IMR-90 (cell line): ENCODE results near the gene CD207. TPM values are rescaled to one million over a fixed set of nuclear protein-coding genes. Genes with fewer than 3 reads are reported as not detected.

Experiments used
- ATAC-seq: fragments of 200-7000 bp; cut with Tn5 transposase; 2 replicates; pipeline ENCODE4 v1.9.1; 2020; ENCODE audit warnings: low read depth, mild to moderate bottlenecking, moderate library complexity
- BruUV-seq: library from RNA; stranded (reverse); fragments of 400-500 nt; replicated peaks from 2 replicates; lab custom pipeline; 2021; lab: Mats Ljungman, UMichigan
- CTCF ChIA-PET: fragments of 300-600 bp; formaldehyde crosslinking; extraction: SDS; loops from one replicate; lab custom pipeline; 2021; ENCODE audit warnings: antibody characterized with exemption; lab: Yijun Ruan, JAX
- POLR2A ChIA-PET: fragments of 300-600 bp; sonication (Branson Sonifier 250); formaldehyde crosslinking; loops from one replicate; lab custom pipeline; 2022; ENCODE audit warnings: antibody characterized with exemption; ENCODE audit not compliant: unreplicated experiment; lab: Charles Lee
- DNase-seq: peaks from one replicate; pipeline ENCODE4 v3.0.0; 2013
- H2AFZ ChIP-seq: replicated peaks from 2 replicates; pipeline ENCODE3; 2013; ENCODE audit warnings: low read length, mild to moderate bottlenecking; ENCODE audit not compliant: poor library complexity
- H2AK5ac ChIP-seq: 2 replicates; pipeline ENCODE4 v1.6.1; 2013; ENCODE audit warnings: low read depth, low read length, inconsistent platforms
- H2AK9ac ChIP-seq: replicated peaks from 2 replicates; pipeline ENCODE3; 2013; ENCODE audit warnings: mild to moderate bottlenecking, low read depth, low read length, moderate library complexity; ENCODE audit not compliant: poor library complexity
- H2BK120ac ChIP-seq: 2 replicates; pipeline ENCODE4 v1.6.1; 2013; ENCODE audit warnings: low read depth, low read length, inconsistent platforms
- H2BK15ac ChIP-seq: 3 replicates; pipeline ENCODE4 v1.6.1; 2013; ENCODE audit warnings: low read depth, low read length, inconsistent platforms
- H2BK20ac ChIP-seq: 2 replicates; pipeline ENCODE4 v1.6.1; 2013; ENCODE audit warnings: low read depth, mild to moderate bottlenecking, inconsistent platforms, low read length, moderate library complexity
- H2BK5ac ChIP-seq: 2 replicates; pipeline ENCODE4 v1.6.1; 2013; ENCODE audit warnings: mild to moderate bottlenecking, low read depth, low read length, inconsistent platforms; ENCODE audit not compliant: poor library complexity, severe bottlenecking
- H3K14ac ChIP-seq: replicated peaks from 2 replicates; pipeline ENCODE4 v1.6.1; 2013; ENCODE audit warnings: low read depth, low read length, inconsistent platforms
- H3K18ac ChIP-seq: 2 replicates; pipeline ENCODE4 v1.6.1; 2013; ENCODE audit warnings: low read depth, low read length, control low read depth
- H3K23ac ChIP-seq: 2 replicates; pipeline ENCODE4 v1.6.1; 2013; ENCODE audit warnings: low read depth, low read length, inconsistent platforms
- H3K27ac ChIP-seq: 2 replicates; pipeline ENCODE4 v1.5.1; 2013; ENCODE audit warnings: mild to moderate bottlenecking, control low read depth, low read length; ENCODE audit not compliant: insufficient read depth
- H3K27me3 ChIP-seq: 2 replicates; pipeline ENCODE4 v1.6.1; 2013; ENCODE audit warnings: low read length; ENCODE audit not compliant: control insufficient read depth, insufficient read depth
- H3K36me3 ChIP-seq: 2 replicates; pipeline ENCODE4 v1.6.1; 2013; ENCODE audit warnings: low read length, mixed read lengths; ENCODE audit not compliant: control insufficient read depth, insufficient read depth
- H3K4ac ChIP-seq: 2 replicates; pipeline ENCODE4 v1.6.1; 2013; ENCODE audit warnings: low read depth, low read length, inconsistent platforms
- H3K4me1 ChIP-seq: 2 replicates; pipeline ENCODE4 v1.6.1; 2013; ENCODE audit warnings: low read length, mixed read lengths; ENCODE audit not compliant: control insufficient read depth, insufficient read depth
- H3K4me2 ChIP-seq: 2 replicates; pipeline ENCODE4 v1.6.1; 2013; ENCODE audit warnings: low read depth, mild to moderate bottlenecking, control low read depth, low read length, moderate library complexity
- H3K4me3 ChIP-seq: 2 replicates; pipeline ENCODE4 v1.5.1; 2013; ENCODE audit warnings: low read depth, mild to moderate bottlenecking, control low read depth, low read length, moderate library complexity; ENCODE audit not compliant: insufficient read depth
- H3K56ac ChIP-seq: 2 replicates; pipeline ENCODE4 v1.6.1; 2013; ENCODE audit warnings: low read length, inconsistent platforms; ENCODE audit not compliant: insufficient read depth; ENCODE audit errors: extremely low read depth
- H3K79me1 ChIP-seq, 2 experiments: 2 replicates each; pipeline ENCODE4 v1.6.1; 2013; ENCODE audit warnings: low read length in 2 of 2, inconsistent platforms in 1 of 2, low read depth in 1 of 2
- H3K9ac ChIP-seq: 2 replicates; pipeline ENCODE4 v1.6.1; 2013; ENCODE audit warnings: low read depth, low read length, control low read depth
- H3K9me1 ChIP-seq: 2 replicates; pipeline ENCODE4 v1.6.1; 2013; ENCODE audit warnings: low read length, inconsistent platforms; ENCODE audit not compliant: insufficient read depth
- H3K9me3 ChIP-seq: 2 replicates; pipeline ENCODE4 v1.6.1; 2013; ENCODE audit warnings: low read length; ENCODE audit not compliant: control insufficient read depth, insufficient read depth
- H4K20me1 ChIP-seq: 2 replicates; pipeline ENCODE4 v1.6.1; 2013; ENCODE audit warnings: low read length, inconsistent platforms; ENCODE audit not compliant: insufficient read depth
- H4K5ac ChIP-seq: 2 replicates; pipeline ENCODE4 v1.6.1; 2013; ENCODE audit warnings: mild to moderate bottlenecking, low read depth, low read length, control low read depth
- H4K8ac ChIP-seq, 2 experiments: 2 replicates each; pipeline ENCODE4 v1.6.1; 2013; ENCODE audit warnings: low read depth in 2 of 2, low read length in 2 of 2, control low read depth in 1 of 2, inconsistent platforms in 1 of 2
- H4K91ac ChIP-seq: 2 replicates; pipeline ENCODE4 v1.6.1; 2013; ENCODE audit warnings: low read depth, low read length, inconsistent platforms; ENCODE audit not compliant: insufficient read depth
- BHLHE40 ChIP-seq: fragments of 150-350 bp; IDR thresholded peaks from 2 replicates; pipeline ENCODE4 v1.6.1; 2016; ENCODE audit warnings: mild to moderate bottlenecking, low read depth, low read length
- CEBPB ChIP-seq: IDR thresholded peaks from 2 replicates; pipeline ENCODE4 v1.6.1; 2012; ENCODE audit warnings: low read depth, low read length, improper control_type of control experiment
- CTCF ChIP-seq: conservative IDR thresholded peaks from 2 replicates; pipeline ENCODE4 v1.5.1; 2012; ENCODE audit warnings: mild to moderate bottlenecking, low read depth, low read length, improper control_type of control experiment
- FOS ChIP-seq: fragments of 150-350 bp; IDR thresholded peaks from 2 replicates; pipeline ENCODE4 v1.6.1; 2016; ENCODE audit warnings: low read depth, low read length
- MAFK ChIP-seq: IDR thresholded peaks from 2 replicates; pipeline ENCODE4 v1.6.1; 2012; ENCODE audit warnings: low read depth, low read length, improper control_type of control experiment
- MXI1 ChIP-seq: IDR thresholded peaks from 2 replicates; pipeline ENCODE4 v1.6.1; 2012; ENCODE audit warnings: low read depth, mild to moderate bottlenecking, low read length, moderate library complexity, borderline replicate concordance
- NFE2L2 ChIP-seq: fragments of 150-350 bp; IDR thresholded peaks from 2 replicates; pipeline ENCODE4 v1.6.1; 2016; ENCODE audit warnings: low read depth, mild to moderate bottlenecking, low read length
- RAD21 ChIP-seq: IDR thresholded peaks from 2 replicates; pipeline ENCODE4 v1.6.1; 2012; ENCODE audit warnings: low read length, improper control_type of control experiment
- RCOR1 ChIP-seq: IDR thresholded peaks from 2 replicates; pipeline ENCODE4 v1.6.1; 2012; ENCODE audit warnings: mild to moderate bottlenecking, low read length, improper control_type of control experiment; ENCODE audit not compliant: insufficient replicate concordance
- SMC3 ChIP-seq: fragments of 150-350 bp; IDR thresholded peaks from 2 replicates; pipeline ENCODE4 v1.6.1; 2016; ENCODE audit warnings: low read depth, mild to moderate bottlenecking, antibody characterized with exemption, low read length, moderate library complexity
- USF2 ChIP-seq: fragments of 150-350 bp; IDR thresholded peaks from 2 replicates; pipeline ENCODE4 v1.6.1; 2017; ENCODE audit warnings: mild to moderate bottlenecking, antibody characterized with exemption, low read length, low read depth
- WGBS, 2 experiments: methylation state at CpG; one replicate each; pipeline versions ENCODE4 v1.1.5 to v1.1.7; 2013; ENCODE audit warnings: missing lambda C conversion rate in 2 of 2; ENCODE audit not compliant: insufficient read length in 1 of 2; ENCODE audit errors: extremely low coverage in 2 of 2; 5-methylcytosine and 5-hydroxymethylcytosine counted together
- dilution Hi-C: fragments of 300-500 bp; cut with HindIII; formaldehyde crosslinking; loops from one replicate; pipeline ENCODE4 v1.14.3; 2018; ENCODE audit warnings: low sequenced_read_pairs; ENCODE audit not compliant: unreplicated experiment
- in situ Hi-C: fragments of 300-500 bp; cut with MboI; formaldehyde crosslinking; loops from 3 replicates; pipeline ENCODE4 v1.14.3; 2019; ENCODE audit warnings: low sequenced_read_pairs, inconsistent platforms, mixed read lengths
- intact Hi-C: fragments of 100-400 bp; cut with micrococcal nuclease; formaldehyde crosslinking; loops from 2 replicates; pipeline ENCODE4 v1.10.0; 2022
- polyA plus RNA-seq, 3 experiments: library from polyadenylated mRNA; depleted of rRNA; stranded (reverse); fragments of >200 nt; gene quantifications; 2 replicates each; pipeline ENCODE4 v1.2.3, GENCODE V29; 2012; ENCODE audit warnings: low replicate concordance in 1 of 3
- total RNA-seq: library from RNA; depleted of rRNA; stranded (reverse); fragments of >200 nt; gene quantifications from 2 replicates; pipeline ENCODE4 v1.2.3, GENCODE V29; 2012

CD207 gene
- total and polyA plus RNA-seq, 2 of the 4 experiments (the other 2 are of a cell fraction) = not detected

GRCh38 chr2:70827388-70827787, 8.2 kb downstream of the CD207 start:
- Histone ChIP-seq H3K9me3 (no peaks in the 10 kb centered on the region), H3K4me3 (no peak overlapping the region), H3K4me2 (no peak overlapping the region), H3K27ac (no peak overlapping the region), H2AK9ac (no peak overlapping the region), H2BK120ac (no peak overlapping the region), H4K91ac (no peak overlapping the region), H3K23ac (no peak overlapping the region), H2BK15ac (no peak overlapping the region), H3K4me1 (no peaks in the 10 kb centered on the region), H2AK5ac (no peak overlapping the region), H3K9me1 (no peaks in the 10 kb centered on the region), H3K56ac (no peak overlapping the region), H3K9ac (no peak overlapping the region), H4K20me1 (no peaks in the 10 kb centered on the region), H3K79me1 (no peaks in the 10 kb centered on the region), H3K27me3 (peaks cover 16% of the 10 kb centered on the region), H3K14ac (no peak overlapping the region), H3K18ac (no peak overlapping the region), H3K36me3 (no peaks in the 10 kb centered on the region), H2AFZ (no peak overlapping the region), H4K5ac (no peak overlapping the region), H2BK5ac (no peak overlapping the region), H3K4ac (no peak overlapping the region), H4K8ac (no peak overlapping the region), H2BK20ac (no peak overlapping the region)
- dilution Hi-C loops = no loop called here
- POLR2A ChIA-PET = no interaction called here
- DNase-seq (no peak), ATAC-seq (no peak)
- TF ChIP-seq SMC3 (no peak), MAFK (no peak), NFE2L2 (no peak), BHLHE40 (no peak), MXI1 (no peak), USF2 (no peak), CTCF (no peak), RCOR1 (no peak), RAD21 (no peak), FOS (no peak), CEBPB (no peak)
- WGBS, 2 experiments = 40% methylated on average over 1 of the region's 5 CpGs; no CpG with 5 or more reads in 1 of the 2 experiments
- in situ Hi-C loops = no loop called here
- intact Hi-C loops = no loop called here
- BruUV-seq = no TSS peak
- CTCF ChIA-PET = no interaction called here
